Mesenchymal stem cell (in vitro differentiated cells and primary cell): ENCODE measurements around the gene CFD.
"Not testable (repeated sequence)": the region's sequence is repeated elsewhere in the genome, so short reads cannot be mapped to it uniquely, and the experiment has no call there.

Experiments used
- DNase-seq: peaks from one replicate; pipeline ENCODE4 v3.0.0-alpha.2; 2013
- H2AFZ ChIP-seq: one replicate; pipeline ENCODE4 v1.6.1; 2013; ENCODE audit warnings: low read depth, mild to moderate bottlenecking, control low read depth, inconsistent platforms, low read length, moderate library complexity
- H2AK5ac ChIP-seq: 2 replicates; pipeline ENCODE4 v1.6.1; 2013; ENCODE audit warnings: low read length, moderate library complexity, mild to moderate bottlenecking, inconsistent platforms; ENCODE audit not compliant: severe bottlenecking
- H2BK120ac ChIP-seq: one replicate; pipeline ENCODE4 v1.6.1; 2013; ENCODE audit warnings: low read depth, mild to moderate bottlenecking, inconsistent platforms, low read length, moderate library complexity
- H2BK12ac ChIP-seq, 2 experiments: one replicate each; pipeline ENCODE4 v1.6.1; 2013; ENCODE audit warnings: inconsistent platforms in 2 of 2, low read length in 2 of 2, mild to moderate bottlenecking in 2 of 2, moderate library complexity in 2 of 2, control low read depth in 1 of 2
- H2BK15ac ChIP-seq: one replicate; pipeline ENCODE4 v1.6.1; 2013; ENCODE audit warnings: mild to moderate bottlenecking, low read depth, inconsistent platforms; ENCODE audit not compliant: poor library complexity, severe bottlenecking
- H2BK5ac ChIP-seq: 2 replicates; pipeline ENCODE4 v1.6.1; 2013; ENCODE audit warnings: low read depth, mild to moderate bottlenecking, low read length, control low read depth, inconsistent platforms; ENCODE audit not compliant: poor library complexity, severe bottlenecking
- H3K14ac ChIP-seq, 2 experiments: one replicate each; pipeline ENCODE4 v1.6.1; 2013; ENCODE audit warnings: inconsistent platforms in 2 of 2, low read length in 2 of 2, control low read depth in 1 of 2, mild to moderate bottlenecking in 1 of 2, moderate library complexity in 1 of 2
- H3K18ac ChIP-seq, 2 experiments: one replicate each; pipeline ENCODE4 v1.6.1; 2013; ENCODE audit warnings: inconsistent platforms in 2 of 2, low read length in 2 of 2, control low read depth in 1 of 2, low read depth in 1 of 2, mild to moderate bottlenecking in 1 of 2
- H3K23ac ChIP-seq, 2 experiments: one replicate each; pipeline ENCODE4 v1.6.1; 2013; ENCODE audit warnings: inconsistent platforms in 2 of 2, low read length in 2 of 2, mild to moderate bottlenecking in 2 of 2, moderate library complexity in 2 of 2, control low read depth in 1 of 2
- H3K27ac ChIP-seq: 2 replicates; pipeline ENCODE4 v1.5.1; 2013; ENCODE audit warnings: mild to moderate bottlenecking, moderate library complexity, low read length, control low read depth, inconsistent platforms; ENCODE audit not compliant: poor library complexity, severe bottlenecking
- H3K27me3 ChIP-seq, 2 experiments: 2 replicates each; pipeline versions ENCODE4 v1.6.1 to v1.7.0; 2013; ENCODE audit warnings: low read length in 2 of 2, mild to moderate bottlenecking in 2 of 2, moderate library complexity in 2 of 2, control low read depth in 1 of 2, inconsistent platforms in 1 of 2; ENCODE audit not compliant: control insufficient read depth in 1 of 2, insufficient read depth in 1 of 2
- H3K36me3 ChIP-seq, 2 experiments: 2 replicates each; pipeline versions ENCODE4 v1.6.1 to v1.7.0; 2013; ENCODE audit warnings: low read length in 2 of 2, control low read depth in 1 of 2, inconsistent platforms in 1 of 2, low read depth in 1 of 2, mild to moderate bottlenecking in 1 of 2; ENCODE audit not compliant: insufficient read depth in 2 of 2, control insufficient read depth in 1 of 2
- H3K4ac ChIP-seq, 2 experiments: one replicate each; pipeline ENCODE4 v1.6.1; 2013; ENCODE audit warnings: inconsistent platforms in 2 of 2, low read length in 2 of 2, mild to moderate bottlenecking in 2 of 2, moderate library complexity in 2 of 2, control low read depth in 1 of 2, low read depth in 1 of 2
- H3K4me1 ChIP-seq: 2 replicates; pipeline ENCODE4 v1.6.1; 2013; ENCODE audit warnings: low read depth, low read length, control low read depth; ENCODE audit not compliant: control insufficient read depth, insufficient read depth
- H3K4me2 ChIP-seq: 2 replicates; pipeline ENCODE4 v1.6.1; 2013; ENCODE audit warnings: low read length, mild to moderate bottlenecking, inconsistent platforms; ENCODE audit not compliant: poor library complexity, severe bottlenecking
- H3K4me3 ChIP-seq, 2 experiments: 2 replicates each; pipeline versions ENCODE4 v1.5.1 to v1.7.0; 2013; ENCODE audit warnings: low read length in 2 of 2, mild to moderate bottlenecking in 2 of 2, control low read depth in 1 of 2, low read depth in 1 of 2; ENCODE audit not compliant: insufficient read depth in 1 of 2
- H3K79me1 ChIP-seq: replicated peaks from 2 replicates; pipeline ENCODE4 v1.6.1; 2013; ENCODE audit warnings: mild to moderate bottlenecking, control low read depth, low read length, inconsistent platforms; ENCODE audit not compliant: poor library complexity, severe bottlenecking
- H3K9ac ChIP-seq: 2 replicates; pipeline ENCODE4 v1.7.0; 2013; ENCODE audit warnings: mild to moderate bottlenecking, low read length, moderate library complexity
- H3K9me3 ChIP-seq: 2 replicates; pipeline ENCODE4 v1.7.0; 2013; ENCODE audit warnings: mild to moderate bottlenecking, low read length; ENCODE audit not compliant: control insufficient read depth
- H4K8ac ChIP-seq: one replicate; pipeline ENCODE4 v1.6.1; 2013; ENCODE audit warnings: inconsistent platforms, mild to moderate bottlenecking, low read length, moderate library complexity
- H4K91ac ChIP-seq: one replicate; pipeline ENCODE4 v1.6.1; 2013; ENCODE audit warnings: mild to moderate bottlenecking, low read length, inconsistent platforms
- WGBS: methylation state at CpG from one replicate; pipeline ENCODE4 v1.1.7; 2013; ENCODE audit warnings: mixed read lengths; 5-methylcytosine and 5-hydroxymethylcytosine counted together

Gene CFD

GRCh38 chr19:840519-841206 is 18.8 kb upstream of the CFD start, which contains the start of gene PRTN3:
Gene PRTN3, plus strand, starts transcription at chr19:840999. Its CDS starts 10 bp downstream, at chr19:841009.
- Histone ChIP-seq H2AK5ac (no peak within 1 kb of the TSS), H2BK12ac (no peak within 1 kb of the TSS), H3K27ac (no peak within 1 kb of the TSS), H2AFZ (no peak within 1 kb of the TSS), H3K9ac (no peak within 1 kb of the TSS), H3K36me3 (peaks cover 0 to 6% of the 10 kb centered on the region in 2 experiments), H2BK15ac (no peak within 1 kb of the TSS), H3K4me1 (peaks cover 12% of the 10 kb centered on the region), H3K14ac (no peak within 1 kb of the TSS), H3K4ac (no peak within 1 kb of the TSS), H3K4me2 (no peak within 1 kb of the TSS), H3K18ac (no peak within 1 kb of the TSS), H3K9me3 (no peaks in the 10 kb centered on the region), H4K91ac (no peak within 1 kb of the TSS), H2BK120ac (no peak within 1 kb of the TSS), H3K27me3 (peaks cover 21 to 64% of the 10 kb centered on the region in 2 experiments), H3K4me3 (no peak within 1 kb of the TSS), H4K8ac (no peak within 1 kb of the TSS), H3K79me1 (no peaks in the 10 kb centered on the region), H2BK5ac (no peak within 1 kb of the TSS), H3K23ac (no peak within 1 kb of the TSS)
- WGBS: 83% methylated on average over 24 of the region's 24 CpGs
- no peak for DNase-seq

DNA sequence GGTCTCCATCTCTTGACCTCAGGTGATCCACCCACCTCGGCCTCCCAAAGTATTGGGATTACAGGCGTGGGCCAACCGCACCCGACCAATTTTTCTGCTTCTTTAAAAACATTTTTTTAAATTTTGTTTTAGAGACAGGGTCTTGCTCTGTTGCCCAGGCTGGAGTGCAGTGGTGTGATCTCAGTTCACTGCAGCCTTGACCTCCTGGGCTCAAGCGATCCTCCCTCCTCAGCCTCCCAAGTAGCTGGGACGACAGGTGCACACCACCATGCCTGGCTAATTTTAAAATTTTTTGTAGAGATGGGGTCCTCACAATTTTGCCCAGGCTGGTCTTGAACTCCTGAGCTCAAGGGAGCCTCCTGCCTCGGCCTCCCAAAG is 16.7 kb upstream of the CFD start:
- not testable (repeated sequence) for H4K8ac ChIP-seq, H2AK5ac ChIP-seq, H3K36me3 ChIP-seq, H3K23ac ChIP-seq, H3K4ac ChIP-seq, H2BK15ac ChIP-seq, H2AFZ ChIP-seq, H4K91ac ChIP-seq, H2BK5ac ChIP-seq, H3K4me2 ChIP-seq, H3K4me3 ChIP-seq, DNase-seq, H3K14ac ChIP-seq, H3K79me1 ChIP-seq, H3K9me3 ChIP-seq, H3K9ac ChIP-seq, H2BK120ac ChIP-seq, H3K27ac ChIP-seq, H2BK12ac ChIP-seq, H3K18ac ChIP-seq
- peaks cover 15% of the 10 kb centered on the region for H3K4me1 ChIP-seq
- WGBS: 85% methylated on average over 4 of the region's 7 CpGs
- H3K27me3 ChIP-seq: peaks cover 29 to 68% of the 10 kb centered on the region in 2 experiments

- Histone ChIP-seq H3K4ac (no peak overlapping the region), H3K27ac (no peak overlapping the region), H3K9ac (no peak overlapping the region), H3K4me3 (peak overlapping the region in 1 of 2 experiments; percentile 39), H3K9me3 (no peaks in the 10 kb centered on the region), H3K79me1 (no peaks in the 10 kb centered on the region), H3K18ac (no peak overlapping the region), H4K8ac (no peak overlapping the region), H2AFZ (no peak overlapping the region), H4K91ac (no peak overlapping the region), H2BK5ac (no peak overlapping the region), H3K4me2 (peak overlapping the region; percentile 53), H2BK15ac (no peak overlapping the region), H3K4me1 (peaks cover 15% of the 10 kb centered on the region), H2BK12ac (no peak overlapping the region), H3K23ac (no peak overlapping the region), H2AK5ac (no peak overlapping the region), H3K36me3 (peaks cover 0 to 6% of the 10 kb centered on the region in 2 experiments), H3K14ac (peak overlapping the region in 1 of 2 experiments; percentile 1), H2BK120ac (peak overlapping the region; percentile 19), H3K27me3 (peaks cover 34 to 73% of the 10 kb centered on the region in 2 experiments)
- DNase-seq: no peak
- WGBS: 11% methylated on average over 45 of the region's 46 CpGs
These were observed 16.2 kb upstream of the CFD start for GRCh38 chr19:843180-843835.

GRCh38 chr19:843836-844545 is 15.5 kb upstream of the CFD start:
- Histone ChIP-seq H2BK15ac (no peak overlapping the region), H3K36me3 (peaks cover 0 to 6% of the 10 kb centered on the region in 2 experiments), H4K91ac (peak overlapping the region; percentile 27), H3K4me2 (peak overlapping the region; percentile 53), H3K4ac (no peak overlapping the region), H3K14ac (peak overlapping the region in 1 of 2 experiments; percentile 76), H3K9ac (no peak overlapping the region), H2BK120ac (no peak overlapping the region), H3K27ac (no peak overlapping the region), H2BK12ac (peak overlapping the region in 1 of 2 experiments; percentile 6), H3K27me3 (peaks cover 35 to 73% of the 10 kb centered on the region in 2 experiments), H3K79me1 (no peaks in the 10 kb centered on the region), H3K9me3 (no peaks in the 10 kb centered on the region), H2BK5ac (no peak overlapping the region), H2AK5ac (no peak overlapping the region), H3K23ac (no peak overlapping the region), H4K8ac (no peak overlapping the region), H3K4me1 (peaks cover 15% of the 10 kb centered on the region), H2AFZ (no peak overlapping the region), H3K4me3 (peak overlapping the region in 1 of 2 experiments; percentile 39), H3K18ac (no peak overlapping the region)
- 23% methylated on average over 52 of the region's 70 CpGs for WGBS
- DNase-seq: no peak
